Glutamatergic neuron (in vitro differentiated cells): ENCODE measurements around the gene SRC. TPM values are rescaled to one million over a fixed set of nuclear protein-coding genes. Genes with fewer than 3 reads are reported as not detected.

Source experiments
- DNase-seq: peaks from one replicate; pipeline ENCODE4 v3.0.0; 2022
- H3K27ac Mint-ChIP-seq: one replicate; pipeline ENCODE4 v1.8.0; 2020; ENCODE audit warnings: mild to moderate bottlenecking, mixed read lengths, inconsistent platforms; ENCODE audit not compliant: unreplicated experiment
- H3K27me3 Mint-ChIP-seq: one replicate; pipeline ENCODE4 v1.8.0; 2020; ENCODE audit warnings: mild to moderate bottlenecking, moderate library complexity, mixed read lengths, inconsistent platforms; ENCODE audit not compliant: unreplicated experiment
- H3K36me3 Mint-ChIP-seq: one replicate; pipeline ENCODE4 v1.8.0; 2020; ENCODE audit warnings: mild to moderate bottlenecking, mixed read lengths, inconsistent platforms; ENCODE audit not compliant: unreplicated experiment
- H3K4me1 Mint-ChIP-seq: one replicate; pipeline ENCODE4 v1.8.0; 2020; ENCODE audit warnings: mild to moderate bottlenecking, low read depth, mixed read lengths, inconsistent platforms; ENCODE audit not compliant: unreplicated experiment
- H3K4me3 Mint-ChIP-seq: one replicate; pipeline ENCODE4 v1.8.0; 2020; ENCODE audit warnings: mild to moderate bottlenecking, mixed read lengths, inconsistent platforms; ENCODE audit not compliant: unreplicated experiment
- H3K9me3 Mint-ChIP-seq: one replicate; pipeline ENCODE4 v1.8.0; 2020; ENCODE audit warnings: mild to moderate bottlenecking, moderate library complexity, mixed read lengths, inconsistent platforms; ENCODE audit not compliant: unreplicated experiment
- CTCF ChIP-seq: fragments of 200-600 bp; sonication (generic); IDR thresholded peaks from one replicate; pipeline ENCODE4 v1.5.0; 2021; ENCODE audit not compliant: partially characterized antibody, unreplicated experiment
- total RNA-seq: library from RNA; stranded (reverse); fragmentation: NEBNext Ultra II Directional; extraction: Animal tissue kit (Norgen Biotek cat#: 25700); gene quantifications from one replicate; pipeline ENCODE4 v1.2.1, GENCODE V29; 2021; ENCODE audit not compliant: unreplicated experiment

SRC gene
- total RNA-seq, 1 donor from 2014 or later, result 39.2 TPM

GRCh38 chr20:37343994-37344355 lies 2.0 kb upstream of the SRC start:
- no peak overlapping the region for H3K4me3 Mint-ChIP-seq
- DNase-seq, result no peak
- no peak for TF ChIP-seq CTCF
- no peak overlapping the region for H3K27ac Mint-ChIP-seq
- peaks cover 4% of the 10 kb centered on the region for H3K9me3 Mint-ChIP-seq
- H3K27me3 Mint-ChIP-seq, result peaks cover 9% of the 10 kb centered on the region
- no peaks in the 10 kb centered on the region for H3K36me3 Mint-ChIP-seq
- H3K4me1 Mint-ChIP-seq, result no peaks in the 10 kb centered on the region

GRCh38 chr20:37344506-37345338 lies 1.2 kb upstream of the SRC start:
- Mint-ChIP-seq H3K27me3 (peaks cover 9% of the 10 kb centered on the region), H3K4me1 (no peaks in the 10 kb centered on the region), H3K9me3 (peaks cover 4% of the 10 kb centered on the region), H3K27ac (no peak overlapping the region), H3K36me3 (no peaks in the 10 kb centered on the region), H3K4me3 (peak overlapping the region; percentile 65)
- DNase-seq, result no peak
- TF ChIP-seq CTCF, result no peak

- peaks cover 6% of the 10 kb centered on the region for H3K9me3 Mint-ChIP-seq
- DNase-seq, result no peak
- no peak overlapping the region for H3K27ac Mint-ChIP-seq
- H3K4me1 Mint-ChIP-seq, result no peaks in the 10 kb centered on the region
- no peak for TF ChIP-seq CTCF
- no peak overlapping the region for H3K4me3 Mint-ChIP-seq
- no peaks in the 10 kb centered on the region for H3K36me3 Mint-ChIP-seq
- peaks cover 9% of the 10 kb centered on the region for H3K27me3 Mint-ChIP-seq
These were observed 245 bp downstream of the SRC start for GRCh38 chr20:37346236-37346534.

GRCh38 chr20:37346535-37347346 lies 801 bp downstream of the SRC start:
- H3K4me3 Mint-ChIP-seq, result peak overlapping the region; percentile 52
- no peaks in the 10 kb centered on the region for H3K4me1 Mint-ChIP-seq
- no peaks in the 10 kb centered on the region for H3K36me3 Mint-ChIP-seq
- H3K27ac Mint-ChIP-seq, result no peak overlapping the region
- DNase-seq, result peak; percentile 42
- peaks cover 9% of the 10 kb centered on the region for H3K27me3 Mint-ChIP-seq
- TF ChIP-seq CTCF, result no peak
- peaks cover 6% of the 10 kb centered on the region for H3K9me3 Mint-ChIP-seq

GRCh38 chr20:37347347-37347823 lies 1.4 kb downstream of the SRC start:
- H3K27me3 Mint-ChIP-seq, result peaks cover 9% of the 10 kb centered on the region

More at GRCh38 chr20:37347347-37347823, 1.4 kb downstream of the SRC start:
- Mint-ChIP-seq H3K27ac (no peak overlapping the region), H3K36me3 (no peaks in the 10 kb centered on the region), H3K9me3 (peaks cover 4% of the 10 kb centered on the region), H3K4me3 (peak overlapping the region; percentile 52), H3K4me1 (no peaks in the 10 kb centered on the region)
- DNase-seq, result no peak
- no peak for TF ChIP-seq CTCF
